Activated T-cell treated with anti-CD3 and anti-CD28 coated beads, Interleukin-2, amount 50 U/mL, for 1 hour (primary cell): ENCODE measurements around the gene ZMIZ1.

Experiments
- DNase-seq: peaks from one replicate; pipeline ENCODE4 v3.0.0-alpha.2; 2020

ZMIZ1 gene

GRCh38 chr10:79298403-79299244, 229.9 kb downstream of the ZMIZ1 start:
- no peak for DNase-seq

DNA sequence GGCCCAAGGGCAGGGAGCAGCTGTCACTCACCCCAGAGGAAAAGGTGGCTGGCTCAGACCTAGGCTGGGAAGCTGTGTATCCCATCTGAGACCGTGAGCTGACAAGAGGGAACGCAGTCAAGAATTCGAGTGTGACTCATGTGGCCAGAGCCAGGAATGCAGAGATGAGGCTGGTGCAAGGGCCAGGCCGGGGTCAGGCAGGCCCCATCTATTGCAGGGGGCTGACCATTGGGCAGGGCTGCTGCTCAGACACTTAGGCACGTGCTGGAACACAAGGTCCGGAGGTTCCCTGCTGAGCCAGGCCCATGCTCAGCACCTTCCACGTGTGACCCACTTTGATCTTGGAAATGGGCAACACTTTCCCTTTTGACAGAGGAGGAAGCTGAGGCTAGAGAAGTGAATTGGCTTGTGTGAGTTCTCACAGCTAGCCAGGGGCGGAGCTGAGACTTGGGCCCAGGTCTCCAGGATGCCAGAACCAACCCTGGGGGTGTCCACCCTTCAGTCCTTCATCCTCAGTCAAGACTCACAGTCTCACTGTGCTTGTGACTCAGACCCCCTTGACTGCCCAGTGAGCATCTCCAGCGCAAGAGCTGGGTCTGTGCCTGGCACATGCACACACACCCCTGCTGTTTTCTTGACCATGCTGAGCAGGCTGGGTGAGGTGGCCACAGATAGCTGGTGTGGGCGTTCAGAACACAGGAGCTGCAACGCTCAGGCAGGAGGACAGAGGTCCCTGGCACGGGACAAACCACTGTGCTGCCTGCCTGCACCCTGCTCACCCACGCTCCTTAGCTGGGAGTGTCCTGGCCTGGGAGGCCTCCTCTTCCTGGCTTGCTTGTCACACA, 230.9 kb downstream of the ZMIZ1 start:
- no peak for DNase-seq

DNA sequence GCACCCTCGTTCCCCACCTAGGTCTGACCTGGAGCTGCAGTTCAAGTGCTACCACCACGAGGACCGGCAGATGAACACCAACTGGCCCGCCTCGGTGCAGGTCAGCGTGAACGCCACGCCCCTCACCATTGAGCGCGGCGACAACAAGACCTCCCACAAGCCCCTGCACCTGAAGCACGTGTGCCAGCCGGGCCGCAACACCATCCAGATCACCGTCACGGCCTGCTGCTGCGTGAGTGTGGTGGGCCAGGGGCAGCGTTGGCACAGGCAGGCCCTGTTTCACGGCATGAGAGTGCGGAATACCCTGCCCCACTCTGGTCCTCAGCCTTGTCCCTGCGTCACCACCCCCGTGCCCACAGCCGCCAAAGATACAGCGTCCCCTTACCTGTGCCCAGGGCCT, 231.9 kb downstream of the ZMIZ1 start:
- DNase-seq, result no peak

GRCh38 chr10:79301754-79302530, 233.2 kb downstream of the ZMIZ1 start:
- no peak for DNase-seq

DNA sequence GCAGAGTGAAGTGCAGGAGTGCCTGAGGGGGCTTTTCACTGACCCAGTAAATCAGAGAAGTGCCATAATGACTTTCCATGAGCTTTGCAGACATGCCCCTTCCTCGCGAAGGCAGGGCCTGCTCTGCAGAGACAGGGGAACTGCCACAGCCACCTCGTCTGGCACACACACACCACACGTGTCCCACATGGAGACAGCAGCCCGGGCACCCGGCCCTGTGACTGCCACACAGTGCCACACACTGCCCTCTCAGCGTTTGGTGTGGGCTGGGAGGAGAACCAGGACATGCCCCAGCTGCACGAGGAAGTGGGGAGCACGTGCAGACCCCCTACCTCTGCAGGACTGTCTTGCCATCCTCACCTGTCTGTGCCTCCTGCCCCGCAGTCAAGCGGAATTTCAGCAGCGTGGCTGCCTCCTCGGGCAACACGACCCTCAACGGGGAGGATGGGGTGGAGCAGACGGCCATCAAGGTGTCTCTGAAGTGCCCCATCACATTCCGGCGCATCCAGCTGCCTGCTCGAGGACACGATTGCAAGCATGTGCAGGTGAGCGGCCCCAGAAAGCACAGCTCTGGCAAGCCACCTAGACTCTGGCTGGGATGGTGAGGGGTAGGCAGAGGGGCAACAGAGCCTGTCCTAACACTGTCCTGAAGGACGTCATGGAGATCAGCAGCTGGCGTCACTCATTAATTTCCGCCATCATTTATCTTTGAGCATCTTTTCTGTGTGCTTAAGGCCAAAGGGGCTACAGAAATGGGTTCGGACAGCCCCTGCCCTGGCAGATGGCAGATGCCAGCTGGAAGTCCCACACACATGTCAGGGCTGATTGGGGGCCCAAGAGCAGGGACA, 235.1 kb downstream of the ZMIZ1 start:
- DNase-seq, result no peak

DNA sequence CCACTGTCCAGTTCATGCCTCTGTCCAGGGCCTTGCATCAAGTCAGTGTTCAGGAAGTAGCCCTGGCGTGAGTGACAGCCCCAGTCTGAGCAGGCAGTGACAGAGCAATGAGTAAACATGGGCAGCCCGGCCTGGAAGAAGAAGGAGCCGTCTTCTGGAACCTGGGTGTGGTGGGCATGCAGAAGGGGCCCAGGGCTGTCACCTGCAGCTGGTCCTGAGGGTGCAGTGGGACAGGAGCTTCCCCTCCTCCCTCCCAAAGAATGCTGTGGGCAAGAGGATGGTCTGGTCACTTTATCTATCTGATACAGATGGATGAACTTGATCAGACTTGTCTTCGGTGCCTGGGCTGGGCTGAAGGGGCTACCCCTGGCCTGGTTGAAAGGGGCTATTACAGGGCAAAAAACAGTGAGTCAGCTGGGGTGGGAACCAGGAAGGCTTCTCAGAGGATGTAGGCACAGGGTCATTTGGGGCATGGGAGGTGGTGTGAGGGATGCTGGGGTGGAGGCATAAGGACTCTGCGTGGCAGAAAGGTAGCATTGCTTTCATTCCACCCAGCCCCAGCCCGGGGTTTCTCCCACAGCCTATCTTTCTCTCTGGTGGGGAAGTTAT, 235.8 kb downstream of the ZMIZ1 start:
- no peak for DNase-seq

GRCh38 chr10:79305515-79305914, 236.7 kb downstream of the ZMIZ1 start:
- no peak for DNase-seq

DNA sequence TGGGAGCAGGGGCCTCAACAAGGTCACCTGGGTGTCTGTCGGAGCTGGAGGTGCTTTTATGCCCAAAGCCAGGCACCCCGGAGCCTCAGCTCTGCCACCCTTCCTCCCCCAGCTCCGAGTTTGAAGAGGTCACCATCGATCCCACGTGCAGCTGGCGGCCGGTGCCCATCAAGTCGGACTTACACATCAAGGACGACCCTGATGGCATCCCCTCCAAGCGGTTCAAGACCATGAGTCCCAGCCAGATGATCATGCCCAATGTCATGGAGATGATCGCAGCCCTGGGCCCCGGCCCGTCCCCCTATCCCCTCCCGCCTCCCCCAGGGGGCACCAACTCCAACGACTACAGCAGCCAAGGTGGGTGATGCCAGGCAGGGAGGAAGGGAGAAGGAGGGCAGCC, 237.2 kb downstream of the ZMIZ1 start:
- no peak for DNase-seq

- DNase-seq, result no peak
Observed at GRCh38 chr10:79306644-79307220, 238.0 kb downstream of the ZMIZ1 start.

DNA sequence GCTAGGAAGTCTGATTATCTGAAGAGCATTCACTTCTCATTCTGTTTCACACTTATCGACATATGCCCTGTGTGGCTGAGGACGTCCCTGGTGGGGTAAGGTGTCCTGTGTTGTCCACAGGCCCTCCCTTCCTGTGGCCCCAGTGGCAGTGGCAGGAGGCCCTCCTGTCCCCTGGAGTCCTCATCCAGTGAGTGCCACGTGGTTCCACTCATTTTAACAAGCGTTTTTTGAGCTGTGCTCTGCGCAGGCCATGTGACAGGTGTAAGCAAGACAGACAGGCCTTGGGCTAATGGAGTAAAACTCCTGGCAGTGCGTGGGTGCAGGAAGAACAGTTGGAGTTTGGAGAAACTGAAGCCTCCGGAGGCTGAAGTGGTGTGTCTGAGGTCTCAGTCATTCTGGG, 239.2 kb downstream of the ZMIZ1 start:
- no peak for DNase-seq

GRCh38 chr10:79308969-79309665, 240.4 kb downstream of the ZMIZ1 start:
- DNase-seq, result no peak

DNA sequence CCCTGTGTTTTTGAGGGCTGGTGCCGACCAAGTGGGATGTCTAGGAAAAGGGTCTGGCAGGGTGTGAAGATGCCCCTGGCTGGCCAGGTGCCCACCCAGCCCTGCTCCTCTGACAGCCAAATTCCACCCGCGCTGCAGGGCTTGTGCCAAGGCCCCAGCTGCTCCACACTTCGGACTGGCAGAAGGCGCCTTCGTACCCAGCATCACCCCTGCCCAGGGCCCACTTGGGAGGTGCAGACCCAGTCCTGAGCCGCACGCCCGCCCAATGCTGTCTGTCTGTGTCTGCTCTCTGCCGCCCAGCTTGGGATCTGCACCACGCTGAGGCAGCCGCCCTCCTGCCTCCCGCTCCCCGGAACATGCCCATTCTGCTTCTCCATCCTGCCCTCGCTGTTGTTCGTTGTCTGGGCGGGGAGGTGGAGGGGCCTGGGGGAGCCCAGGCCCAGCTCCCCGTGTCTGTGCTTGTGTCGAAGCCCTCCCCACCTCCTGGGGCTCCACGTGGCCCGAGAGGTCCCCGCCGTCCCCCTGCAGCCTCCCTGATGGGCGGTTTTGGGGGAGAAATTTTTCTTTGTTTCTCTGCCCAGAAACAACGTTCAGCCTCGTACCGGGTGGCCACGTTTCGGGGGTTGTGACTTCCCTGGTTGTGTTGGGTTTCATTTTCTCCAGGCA, 241.6 kb downstream of the ZMIZ1 start:
- DNase-seq, result no peak

DNA sequence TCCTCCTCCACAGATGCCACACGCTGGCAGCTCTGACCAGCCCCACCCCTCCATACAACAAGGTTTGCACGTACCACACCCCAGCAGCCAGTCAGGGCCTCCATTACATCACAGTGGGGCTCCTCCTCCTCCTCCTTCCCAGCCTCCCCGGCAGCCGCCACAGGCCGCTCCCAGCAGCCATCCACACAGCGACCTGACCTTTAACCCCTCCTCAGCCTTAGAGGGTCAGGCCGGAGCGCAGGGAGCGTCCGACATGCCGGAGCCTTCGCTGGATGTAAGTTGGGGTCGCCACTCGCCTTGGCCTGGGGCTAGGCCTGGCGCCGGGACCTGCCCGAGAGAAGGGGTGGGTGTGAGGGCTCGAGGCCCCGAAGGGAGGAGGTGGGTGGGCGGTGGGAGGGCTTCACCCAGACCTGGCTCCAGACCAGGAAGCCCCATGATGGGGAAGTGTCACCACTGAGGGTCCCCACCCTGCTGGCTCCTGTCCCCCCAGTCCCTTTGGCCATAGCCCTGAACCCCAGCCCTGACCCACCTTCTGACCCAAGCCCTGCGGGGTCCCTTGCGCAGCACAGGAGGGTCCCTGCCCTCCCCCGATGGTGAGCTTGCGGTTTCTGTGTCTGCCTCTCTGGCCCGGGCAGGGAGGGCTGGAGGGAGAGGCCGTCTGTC, 242.3 kb downstream of the ZMIZ1 start:
- DNase-seq, result no peak

DNA sequence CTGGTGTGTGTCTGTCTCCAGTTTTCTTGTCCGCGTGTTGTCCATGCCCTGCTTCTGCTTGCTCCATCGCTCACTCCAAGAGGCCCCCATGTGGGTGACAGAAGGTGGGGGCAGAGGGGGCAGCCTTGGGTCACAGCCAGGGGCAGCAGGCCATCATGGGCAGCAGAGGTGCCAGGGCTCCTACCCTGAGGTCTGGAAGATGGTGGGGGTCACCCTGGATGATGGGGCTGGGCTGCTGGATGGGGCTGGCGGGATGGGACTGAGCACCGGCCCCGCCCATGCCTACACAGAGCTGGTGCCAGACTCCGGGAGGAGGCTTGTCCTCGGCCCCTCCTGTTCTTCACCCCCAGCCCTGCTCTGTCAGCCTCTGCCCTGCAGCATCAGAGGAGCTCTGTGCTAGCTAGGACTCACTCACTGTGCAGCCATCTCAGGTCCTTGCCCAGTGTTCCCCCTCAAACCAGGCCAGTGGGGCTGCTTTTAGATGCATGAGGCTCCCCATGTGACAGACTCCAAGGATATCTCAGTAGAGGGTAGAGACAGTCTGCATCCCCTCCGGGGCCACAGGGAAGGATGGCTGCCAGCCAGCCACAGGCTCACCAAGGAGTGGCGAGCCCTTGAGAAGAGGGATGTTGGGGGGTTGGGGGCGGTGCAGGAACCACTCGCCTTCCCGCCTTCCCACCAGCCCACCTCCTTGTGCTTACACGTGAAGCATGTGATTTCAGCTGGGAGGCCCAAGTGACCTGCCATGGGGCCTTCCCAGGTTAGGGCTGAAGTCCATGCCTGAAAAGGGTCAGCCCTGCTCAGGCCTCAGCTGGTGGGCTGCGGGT, 243.0 kb downstream of the ZMIZ1 start:
- no peak for DNase-seq

GRCh38 chr10:79312601-79313187, 243.9 kb downstream of the ZMIZ1 start:
- DNase-seq, result no peak

- DNase-seq, result no peak
Observed at GRCh38 chr10:79313320-79313719, 244.6 kb downstream of the ZMIZ1 start.

DNA sequence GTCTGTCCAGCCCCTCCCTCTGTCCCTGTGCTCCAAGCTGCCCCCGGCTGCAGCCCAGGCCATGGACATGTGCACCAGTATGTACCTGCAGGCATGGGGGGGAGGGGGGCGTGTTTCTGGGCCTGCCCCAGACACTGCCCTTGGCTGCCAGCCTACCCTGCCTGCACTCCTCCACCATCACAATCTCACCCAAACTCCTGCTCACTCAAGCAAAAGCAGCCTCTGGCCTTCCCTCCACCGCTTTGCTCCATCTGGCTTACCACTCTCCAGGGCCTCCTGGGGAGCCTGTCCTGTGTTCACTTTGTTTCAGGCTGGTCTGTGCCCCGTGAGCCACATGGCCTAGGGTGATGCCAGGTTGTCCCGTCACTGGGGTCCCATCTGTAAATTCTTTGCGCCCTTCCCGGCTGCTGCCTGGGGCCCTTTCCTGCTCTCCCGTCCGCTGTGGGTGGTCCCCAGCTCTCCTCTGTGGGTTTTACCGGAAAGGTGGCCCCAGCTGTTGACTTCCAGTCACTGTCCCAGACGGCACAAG, 245.2 kb downstream of the ZMIZ1 start:
- no peak for DNase-seq
